Measurements from ENCODE around the gene SMIM22. TPM values are rescaled to one million over a fixed set of nuclear protein-coding genes. Genes with fewer than 3 reads are reported as not detected.

Gene SMIM22
- total RNA-seq, 2 donors from 2014 or later, result 361 to 457 TPM

DNA sequence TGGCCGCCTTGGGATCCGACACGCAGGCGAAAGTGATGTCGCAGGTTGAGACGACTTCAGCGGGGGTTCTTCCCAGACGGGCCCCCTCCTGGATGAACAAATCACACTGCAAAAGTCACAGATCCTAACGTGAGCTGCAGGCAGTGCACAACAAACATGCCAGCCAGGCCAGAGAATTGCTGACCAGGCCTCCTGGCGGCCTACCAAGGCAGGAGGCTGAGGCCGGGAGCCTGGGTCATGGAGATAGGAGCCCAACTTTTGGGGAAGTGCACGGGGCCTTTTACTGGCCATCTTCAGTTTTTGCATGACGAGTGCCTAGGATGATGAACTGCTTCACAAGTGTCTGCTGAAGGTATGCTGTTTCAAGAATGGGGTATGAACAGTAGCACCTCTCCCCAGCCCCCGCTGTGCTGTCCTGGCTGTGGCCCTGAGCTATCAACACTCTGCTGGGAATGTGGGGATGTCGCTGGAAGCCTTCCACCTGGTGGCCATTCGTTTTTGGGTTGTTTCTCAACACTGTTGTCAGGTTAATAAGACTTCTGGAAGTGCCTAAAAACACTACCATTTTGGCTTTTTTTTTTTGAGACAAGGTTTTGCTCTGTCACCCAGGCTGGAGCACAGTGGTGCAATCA is 19.5 kb downstream of the SMIM22 start:
- DNase-seq, result no peak

DNA sequence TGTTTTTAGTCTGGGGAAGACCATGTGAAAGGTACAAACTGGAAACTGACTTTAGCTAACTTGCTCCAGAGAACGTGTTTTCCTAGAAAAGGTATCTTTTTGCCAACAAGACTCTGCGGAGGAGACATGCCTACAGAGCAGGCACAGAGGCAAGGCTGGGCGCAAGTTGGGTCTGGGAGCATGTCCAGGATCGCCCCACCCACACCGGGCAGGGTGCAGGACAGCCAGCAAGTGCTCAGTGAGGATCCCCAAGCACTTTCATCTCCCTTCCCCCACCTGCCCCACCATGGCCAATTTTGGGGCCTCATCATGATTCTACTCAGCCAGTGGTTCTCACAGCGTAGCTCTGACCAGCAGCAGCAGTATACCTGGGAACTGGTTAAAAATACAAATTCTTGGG is 25.5 kb downstream of the SMIM22 start:
- no peak for DNase-seq
- no peak overlapping the region for H3K9ac ChIP-seq (ENCODE audit: low read depth in 2 of 2, low read length in 2 of 2)
- no peak overlapping the region for H3K4me3 ChIP-seq
- H3K9me3 ChIP-seq, result no peaks in the 10 kb centered on the region
- H3K27ac ChIP-seq, result no peak overlapping the region
- intact Hi-C loops (cut with DNase I), result no loop called here
- TF ChIP-seq, protein P1, sequence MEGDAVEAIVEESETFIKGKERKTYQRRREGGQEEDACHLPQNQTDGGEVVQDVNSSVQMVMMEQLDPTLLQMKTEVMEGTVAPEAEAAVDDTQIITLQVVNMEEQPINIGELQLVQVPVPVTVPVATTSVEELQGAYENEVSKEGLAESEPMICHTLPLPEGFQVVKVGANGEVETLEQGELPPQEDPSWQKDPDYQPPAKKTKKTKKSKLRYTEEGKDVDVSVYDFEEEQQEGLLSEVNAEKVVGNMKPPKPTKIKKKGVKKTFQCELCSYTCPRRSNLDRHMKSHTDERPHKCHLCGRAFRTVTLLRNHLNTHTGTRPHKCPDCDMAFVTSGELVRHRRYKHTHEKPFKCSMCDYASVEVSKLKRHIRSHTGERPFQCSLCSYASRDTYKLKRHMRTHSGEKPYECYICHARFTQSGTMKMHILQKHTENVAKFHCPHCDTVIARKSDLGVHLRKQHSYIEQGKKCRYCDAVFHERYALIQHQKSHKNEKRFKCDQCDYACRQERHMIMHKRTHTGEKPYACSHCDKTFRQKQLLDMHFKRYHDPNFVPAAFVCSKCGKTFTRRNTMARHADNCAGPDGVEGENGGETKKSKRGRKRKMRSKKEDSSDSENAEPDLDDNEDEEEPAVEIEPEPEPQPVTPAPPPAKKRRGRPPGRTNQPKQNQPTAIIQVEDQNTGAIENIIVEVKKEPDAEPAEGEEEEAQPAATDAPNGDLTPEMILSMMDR (IDR thresholded peaks at IDR 0.05), result no peak
- H3K36me3 ChIP-seq, result peaks cover 21% of the 10 kb centered on the region
- H3K4me1 ChIP-seq, result no peaks in the 10 kb centered on the region
- no peaks in the 10 kb centered on the region for H3K27me3 ChIP-seq

More for the DNA sequence above, 19.5 kb downstream of the SMIM22 start:
- H3K9ac ChIP-seq (ENCODE audit: low read depth in 2 of 2, low read length in 2 of 2), result no peak overlapping the region
- TF ChIP-seq, protein P1 (IDR thresholded peaks at IDR 0.05), result no peak
- H3K27ac ChIP-seq, result no peak overlapping the region
- intact Hi-C loops (cut with DNase I), result no loop called here
- H3K36me3 ChIP-seq, result peaks cover 3% of the 10 kb centered on the region
- no peaks in the 10 kb centered on the region for H3K4me1 ChIP-seq
- H3K4me3 ChIP-seq, result no peak overlapping the region
- no peaks in the 10 kb centered on the region for H3K27me3 ChIP-seq
- H3K9me3 ChIP-seq, result no peaks in the 10 kb centered on the region

DNA sequence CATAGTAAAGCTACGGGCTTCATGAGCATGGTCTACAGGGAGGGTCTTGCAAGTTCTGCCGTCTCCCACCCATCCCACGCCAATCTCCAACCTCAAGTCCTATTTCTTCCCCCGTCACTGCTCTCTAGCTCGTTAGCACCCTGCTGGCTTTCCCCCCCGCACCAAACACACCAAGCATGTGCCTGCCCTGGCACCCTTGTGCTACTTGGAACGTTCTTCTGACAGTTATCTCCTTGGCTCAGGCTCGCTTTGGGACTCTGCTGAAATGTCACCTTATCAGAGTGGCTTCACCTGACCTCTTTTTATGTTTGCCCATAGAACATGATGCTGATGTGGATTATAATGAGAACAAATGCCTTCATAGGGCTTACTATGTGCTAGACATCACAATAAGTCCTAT is 30.0 kb downstream of the SMIM22 start:
- intact Hi-C loops (cut with DNase I), result no loop called here
- H3K36me3 ChIP-seq, result peaks cover 28% of the 10 kb centered on the region

DNA sequence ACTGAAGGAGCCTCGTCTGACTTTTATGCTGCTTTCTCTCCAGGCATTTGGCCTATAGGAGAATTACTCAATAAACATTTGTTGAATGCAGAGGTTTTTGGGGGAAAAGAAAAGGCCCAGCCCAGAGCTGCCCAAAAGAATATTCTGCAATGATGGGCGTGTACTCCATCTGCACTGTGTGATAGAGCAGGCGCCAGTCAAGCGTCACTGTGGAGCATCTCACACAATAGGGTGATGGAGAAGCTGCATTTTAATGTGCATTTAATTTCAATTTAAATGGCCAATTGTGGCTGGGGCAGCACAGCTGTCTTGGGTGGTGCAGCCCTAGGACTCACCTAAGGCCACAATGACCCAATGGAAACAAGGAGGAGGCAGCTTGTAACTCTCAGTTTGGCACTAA is 31.4 kb downstream of the SMIM22 start:
- Histone ChIP-seq H3K36me3 (peaks cover 28% of the 10 kb centered on the region), H3K27ac (no peak overlapping the region), H3K9me3 (no peaks in the 10 kb centered on the region), H3K27me3 (no peaks in the 10 kb centered on the region), H3K4me3 (no peak overlapping the region), H3K4me1 (no peaks in the 10 kb centered on the region), H3K9ac (ENCODE audit: low read depth in 2 of 2, low read length in 2 of 2) (no peak overlapping the region)
- intact Hi-C loops (cut with DNase I), result no loop called here
- no peak for DNase-seq
- TF ChIP-seq, protein P1 (IDR thresholded peaks at IDR 0.05), result no peak

More for the DNA sequence above, 30.0 kb downstream of the SMIM22 start:
- no peaks in the 10 kb centered on the region for H3K9me3 ChIP-seq
- DNase-seq, result no peak
- no peak overlapping the region for H3K4me3 ChIP-seq
- H3K9ac ChIP-seq (ENCODE audit: low read depth in 2 of 2, low read length in 2 of 2), result no peak overlapping the region
- TF ChIP-seq, protein P1 (IDR thresholded peaks at IDR 0.05), result no peak
- H3K27me3 ChIP-seq, result no peaks in the 10 kb centered on the region
- H3K4me1 ChIP-seq, result no peaks in the 10 kb centered on the region
- H3K27ac ChIP-seq, result no peak overlapping the region

DNA sequence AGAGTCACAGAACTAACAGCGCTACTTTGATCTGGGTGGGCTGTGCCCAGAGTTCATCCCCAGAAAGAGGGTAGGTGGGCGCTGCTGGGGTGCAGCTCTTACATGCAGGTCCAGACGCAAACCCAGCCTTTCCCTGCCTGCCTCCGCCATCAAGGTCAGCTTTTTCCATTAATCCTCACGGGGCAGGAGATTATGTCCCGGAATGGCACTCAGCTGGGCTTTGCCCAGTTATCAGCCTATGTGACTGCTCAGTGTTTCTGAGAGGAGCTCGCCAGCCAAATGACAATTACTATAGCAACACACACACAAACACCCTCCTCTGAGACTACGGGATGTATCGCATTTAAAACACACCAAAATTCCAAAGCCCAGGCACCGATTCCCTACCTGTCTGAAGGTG is 31.8 kb downstream of the SMIM22 start:
- H3K4me1 ChIP-seq, result no peaks in the 10 kb centered on the region
- H3K27me3 ChIP-seq, result no peaks in the 10 kb centered on the region
- TF ChIP-seq, protein P1 (IDR thresholded peaks at IDR 0.05), result no peak
- no peak overlapping the region for H3K27ac ChIP-seq
- no peak overlapping the region for H3K4me3 ChIP-seq
- DNase-seq, result no peak
- peaks cover 28% of the 10 kb centered on the region for H3K36me3 ChIP-seq
- H3K9ac ChIP-seq (ENCODE audit: low read depth in 2 of 2, low read length in 2 of 2), result no peak overlapping the region
- intact Hi-C loops (cut with DNase I), result no loop called here
- no peaks in the 10 kb centered on the region for H3K9me3 ChIP-seq
